ENCODE measurements around the gene CLNK. TPM values are rescaled to one million over a fixed set of nuclear protein-coding genes. Genes with fewer than 3 reads are reported as not detected.

The CLNK gene
- total RNA-seq, 1 experiment from 2014 or later = not detected

DNA sequence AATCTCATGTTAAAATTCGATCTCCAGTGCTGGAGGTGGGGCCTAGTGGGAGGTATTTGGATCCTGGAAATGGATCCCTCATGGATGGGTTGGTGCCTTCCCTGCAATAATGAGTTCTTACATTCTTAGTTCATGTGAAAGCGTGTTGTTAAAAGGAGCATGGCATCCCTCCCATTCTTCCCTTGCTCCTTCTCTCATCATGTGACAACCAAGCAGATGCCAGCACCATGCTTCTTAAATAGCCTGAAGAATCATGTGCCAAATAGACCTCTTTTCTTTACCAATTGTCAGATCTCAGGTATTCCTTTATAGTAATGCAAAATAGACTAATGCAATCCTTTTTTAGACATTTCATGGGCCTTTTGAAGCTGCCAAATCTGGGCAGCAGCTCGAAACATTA, 29.0 kb upstream of the CLNK start:
- Histone ChIP-seq H2AFZ (ENCODE audit: low read depth, low read length, poor library complexity, severe bottlenecking) (no peak overlapping the region), H3K79me2 (ENCODE audit: insufficient read depth, low read length) (no peaks in the 10 kb centered on the region), H3K27ac (ENCODE audit: low read depth, low read length) (no peak overlapping the region), H3K4me3 (replicated peaks in 1 of 2; ENCODE audit: low read depth in 1 of 2, low read length in 2 of 2) (no peak overlapping the region), H3K9ac (ENCODE audit: low read length) (no peak overlapping the region), H3K9me2 (ENCODE audit: insufficient read depth) (no peaks in the 10 kb centered on the region), H3K36me3 (ENCODE audit: control insufficient read depth in 1 of 2, insufficient read depth in 2 of 2, low read length in 2 of 2) (no peaks in the 10 kb centered on the region), H3K4me2 (ENCODE audit: low read length) (no peak overlapping the region), H4K20me1 (ENCODE audit: insufficient read depth) (no peaks in the 10 kb centered on the region), H3K9me3 (ENCODE audit: control insufficient read depth in 1 of 2, insufficient read depth in 1 of 2, low read depth in 1 of 2, low read length in 2 of 2) (peaks cover 4 to 8% of the 10 kb centered on the region in 2 experiments; a peak in 2 of 4 replicates), H3K4me1 (ENCODE audit: control insufficient read depth in 1 of 2, insufficient read depth in 2 of 2, low read length in 2 of 2) (no peaks in the 10 kb centered on the region), H3K27me3 (ENCODE audit: insufficient read depth, low read length) (no peaks in the 10 kb centered on the region)
- ChIA-PET CTCF (no interaction called here), RAD21 (ENCODE audit: low non-redundant PET in 1 of 2, low total read pairs in 2 of 2, uncharacterized antibody in 2 of 2, unreplicated experiment in 2 of 2) (no interaction called here), POLR2A (no interaction called here)
- ATAC-seq (no peak), DNase-seq (ENCODE audit: low read depth, low spot score) (no peak)
- no peak for TF ChIP-seq ZFX (IDR thresholded peaks at IDR 0.05)
- no TSS peak for BruUV-seq (replicated peaks)
- intact Hi-C loops (cut with micrococcal nuclease) = no loop called here

DNA sequence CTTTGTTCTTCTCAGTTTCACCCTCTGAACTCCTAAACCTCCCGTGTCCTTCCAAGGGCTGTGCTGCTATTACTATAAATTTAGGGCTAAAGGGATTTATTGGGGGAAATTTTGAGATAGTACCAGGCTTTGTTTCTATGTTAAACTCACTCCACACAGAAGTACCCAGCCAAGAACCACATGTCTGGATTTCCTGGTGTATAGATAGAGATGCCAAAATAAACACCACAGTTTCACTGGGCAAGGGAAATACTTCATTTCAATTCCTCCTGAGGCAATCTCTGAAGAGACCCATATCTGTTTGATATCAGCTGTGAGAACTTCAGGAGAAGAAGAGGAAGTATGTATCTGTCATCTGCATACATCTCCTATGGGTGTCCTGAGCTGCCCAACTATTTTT, 21.7 kb upstream of the CLNK start:
- no TSS peak for BruUV-seq (replicated peaks)
- ChIA-PET CTCF (no interaction called here), POLR2A (no interaction called here), RAD21 (ENCODE audit: low non-redundant PET in 1 of 2, low total read pairs in 2 of 2, uncharacterized antibody in 2 of 2, unreplicated experiment in 2 of 2) (no interaction called here)
- Histone ChIP-seq H3K27me3 (ENCODE audit: insufficient read depth, low read length) (no peaks in the 10 kb centered on the region), H4K20me1 (ENCODE audit: insufficient read depth) (no peaks in the 10 kb centered on the region), H3K27ac (ENCODE audit: low read depth, low read length) (no peak overlapping the region), H3K4me3 (replicated peaks in 1 of 2; ENCODE audit: low read depth in 1 of 2, low read length in 2 of 2) (no peak overlapping the region), H3K9me2 (ENCODE audit: insufficient read depth) (no peaks in the 10 kb centered on the region), H2AFZ (ENCODE audit: low read depth, low read length, poor library complexity, severe bottlenecking) (no peak overlapping the region), H3K9me3 (ENCODE audit: control insufficient read depth in 1 of 2, insufficient read depth in 1 of 2, low read depth in 1 of 2, low read length in 2 of 2) (no peaks in the 10 kb centered on the region), H3K4me2 (ENCODE audit: low read length) (no peak overlapping the region), H3K36me3 (ENCODE audit: control insufficient read depth in 1 of 2, insufficient read depth in 2 of 2, low read length in 2 of 2) (no peaks in the 10 kb centered on the region), H3K4me1 (ENCODE audit: control insufficient read depth in 1 of 2, insufficient read depth in 2 of 2, low read length in 2 of 2) (peaks cover 3 to 6% of the 10 kb centered on the region in 2 experiments; a peak in 1 of 4 replicates), H3K9ac (ENCODE audit: low read length) (no peak overlapping the region), H3K79me2 (ENCODE audit: insufficient read depth, low read length) (no peaks in the 10 kb centered on the region)
- no peak for ATAC-seq
- DNase-seq (ENCODE audit: low read depth, low spot score) = no peak
- TF ChIP-seq, protein P1, sequence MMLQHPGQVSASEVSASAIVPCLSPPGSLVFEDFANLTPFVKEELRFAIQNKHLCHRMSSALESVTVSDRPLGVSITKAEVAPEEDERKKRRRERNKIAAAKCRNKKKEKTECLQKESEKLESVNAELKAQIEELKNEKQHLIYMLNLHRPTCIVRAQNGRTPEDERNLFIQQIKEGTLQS (IDR thresholded peaks at IDR 0.05) = no peak
- no peak for TF ChIP-seq POLR2A (IDR thresholded peaks at IDR 0.05; ENCODE audit: borderline replicate concordance, extremely low read depth, insufficient read depth, insufficient read length)
- intact Hi-C loops (cut with micrococcal nuclease) = no loop called here

DNA sequence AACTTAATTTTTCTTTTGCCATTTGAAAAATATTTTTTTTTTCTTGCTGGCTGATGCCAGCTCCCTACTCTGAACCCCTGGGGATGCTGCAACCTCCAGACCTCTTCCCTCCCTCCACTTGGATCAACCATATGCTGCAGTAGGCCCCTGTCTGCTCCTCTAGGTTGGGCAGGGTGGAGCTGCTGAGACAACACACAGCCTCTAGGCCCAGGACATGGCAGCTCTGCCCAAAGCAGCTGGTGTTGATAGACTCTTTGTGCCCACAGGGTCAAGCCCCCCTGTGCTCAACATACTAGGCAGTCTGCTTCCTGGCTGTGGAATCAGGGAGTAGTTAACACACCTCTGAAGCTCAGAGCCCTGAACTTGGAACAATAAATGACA, 19.9 kb upstream of the CLNK start:
- POLR2A ChIA-PET = no interaction called here
- no peak for TF ChIP-seq CBX3 (IDR thresholded peaks at IDR 0.05; ENCODE audit: low read depth)
- no peak for TF ChIP-seq ZNF274 (IDR thresholded peaks at IDR 0.05; ENCODE audit: low read depth, low read length)
- TF ChIP-seq ELF1 (IDR thresholded peaks at IDR 0.05; ENCODE audit: borderline replicate concordance, low read depth) = no peak
- TF ChIP-seq POLR2A (IDR thresholded peaks at IDR 0.05; ENCODE audit: borderline replicate concordance, extremely low read depth, insufficient read depth, insufficient read length) = no peak
- no peak for TF ChIP-seq EZH2 (IDR thresholded peaks at IDR 0.05)
- CTCF ChIA-PET = no interaction called here

More for the DNA sequence above, 19.9 kb upstream of the CLNK start:
- ATAC-seq (0 out of 2 replicates have a peak, but pooled peaks have one; percentile 34), DNase-seq (ENCODE audit: low read depth, low spot score) (no peak)
- Histone ChIP-seq H3K4me3 (replicated peaks in 1 of 2; ENCODE audit: low read depth in 1 of 2, low read length in 2 of 2) (no peak overlapping the region), H3K79me2 (ENCODE audit: insufficient read depth, low read length) (no peaks in the 10 kb centered on the region), H3K27me3 (ENCODE audit: insufficient read depth, low read length) (no peaks in the 10 kb centered on the region), H3K9me2 (ENCODE audit: insufficient read depth) (no peaks in the 10 kb centered on the region), H3K4me1 (ENCODE audit: control insufficient read depth in 1 of 2, insufficient read depth in 2 of 2, low read length in 2 of 2) (peaks cover 3 to 6% of the 10 kb centered on the region in 2 experiments; a peak in 1 of 4 replicates), H3K36me3 (ENCODE audit: control insufficient read depth in 1 of 2, insufficient read depth in 2 of 2, low read length in 2 of 2) (no peaks in the 10 kb centered on the region), H4K20me1 (ENCODE audit: insufficient read depth) (no peaks in the 10 kb centered on the region), H3K9me3 (ENCODE audit: control insufficient read depth in 1 of 2, insufficient read depth in 1 of 2, low read depth in 1 of 2, low read length in 2 of 2) (no peaks in the 10 kb centered on the region), H3K9ac (ENCODE audit: low read length) (no peak overlapping the region), H3K4me2 (ENCODE audit: low read length) (no peak overlapping the region), H3K27ac (ENCODE audit: low read depth, low read length) (no peak overlapping the region), H2AFZ (ENCODE audit: low read depth, low read length, poor library complexity, severe bottlenecking) (no peak overlapping the region)
- RAD21 ChIA-PET (ENCODE audit: low non-redundant PET in 1 of 2, low total read pairs in 2 of 2, uncharacterized antibody in 2 of 2, unreplicated experiment in 2 of 2) = no interaction called here
- no TSS peak for BruUV-seq (replicated peaks)
- intact Hi-C loops (cut with micrococcal nuclease) = no loop called here

Measured in HCT116 (cell line).